Stimulated activated naive CD8-positive, alpha-beta T cell treated with anti-CD3 and anti-CD28 coated beads, Interleukin-15, Interleukin-2, amounts not matched to agents 100 ng/mL and 50 ng/mL, for 24 hours (primary cell): Measurements from ENCODE around the gene APOL3.
"Not testable (repeated sequence)": the region's sequence is repeated elsewhere in the genome, so short reads cannot be mapped to it uniquely, and the experiment has no call there.

Experiments used
- H3K27ac Mint-ChIP-seq: one replicate; pipeline ENCODE4 v1.8.0; 2021; ENCODE audit warnings: mild to moderate bottlenecking, mixed read lengths
- H3K27me3 Mint-ChIP-seq: one replicate; pipeline ENCODE4 v1.8.0; 2021; ENCODE audit warnings: mixed read lengths
- H3K36me3 Mint-ChIP-seq: one replicate; pipeline ENCODE4 v1.8.0; 2021; ENCODE audit warnings: low read depth, mixed read lengths
- H3K4me1 Mint-ChIP-seq: one replicate; pipeline ENCODE4 v1.8.0; 2021; ENCODE audit warnings: low read depth, mixed read lengths
- H3K4me3 Mint-ChIP-seq: one replicate; pipeline ENCODE4 v1.8.0; 2021; ENCODE audit warnings: mild to moderate bottlenecking, mixed read lengths
- H3K9me3 Mint-ChIP-seq: one replicate; pipeline ENCODE4 v1.8.0; 2021; ENCODE audit warnings: mixed read lengths

APOL3 gene

GRCh38 chr22:36117053-36117554, 43.5 kb downstream of the APOL3 start:
- H3K27me3 Mint-ChIP-seq = peaks cover 4% of the 10 kb centered on the region
- H3K4me1 Mint-ChIP-seq = no peaks in the 10 kb centered on the region
- H3K9me3 Mint-ChIP-seq = no peaks in the 10 kb centered on the region
- H3K4me3 Mint-ChIP-seq = no peak overlapping the region
- no peaks in the 10 kb centered on the region for H3K36me3 Mint-ChIP-seq
- H3K27ac Mint-ChIP-seq = no peak overlapping the region

- Mint-ChIP-seq H3K36me3 (no peaks in the 10 kb centered on the region), H3K27ac (no peak overlapping the region), H3K4me1 (no peaks in the 10 kb centered on the region), H3K9me3 (no peaks in the 10 kb centered on the region), H3K27me3 (peaks cover 4% of the 10 kb centered on the region), H3K4me3 (no peak overlapping the region)
These were observed 44.4 kb downstream of the APOL3 start for GRCh38 chr22:36116127-36116526.

DNA sequence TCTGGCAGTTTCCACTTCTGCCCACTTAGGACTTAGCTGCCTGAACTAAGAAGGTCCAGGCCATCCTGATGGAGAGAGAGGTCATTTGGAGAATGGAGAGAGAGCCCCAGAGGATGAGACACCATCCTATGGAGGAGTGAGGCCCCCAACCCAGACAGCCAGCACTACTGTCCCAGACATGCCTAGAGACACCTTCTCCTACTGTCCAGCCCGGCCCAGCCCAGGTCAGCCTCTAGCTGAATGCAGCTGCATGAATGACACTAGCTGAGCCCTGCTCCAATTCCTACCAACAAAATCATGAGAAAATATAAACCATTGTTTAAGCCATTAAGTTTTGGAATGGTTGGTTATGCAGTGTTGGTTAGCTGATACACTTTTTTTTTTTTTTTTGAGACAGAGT, 47.4 kb downstream of the APOL3 start:
- H3K4me1 Mint-ChIP-seq = no peaks in the 10 kb centered on the region

GRCh38 chr22:36111316-36111715, 49.2 kb downstream of the APOL3 start:
- no peaks in the 10 kb centered on the region for H3K36me3 Mint-ChIP-seq
- H3K27ac Mint-ChIP-seq = no peak overlapping the region
- no peak overlapping the region for H3K4me3 Mint-ChIP-seq
- no peaks in the 10 kb centered on the region for H3K4me1 Mint-ChIP-seq
- H3K27me3 Mint-ChIP-seq = peaks cover 7% of the 10 kb centered on the region
- no peaks in the 10 kb centered on the region for H3K9me3 Mint-ChIP-seq

More for the DNA sequence above, 47.4 kb downstream of the APOL3 start:
- H3K4me3 Mint-ChIP-seq = no peak overlapping the region
- H3K9me3 Mint-ChIP-seq = no peaks in the 10 kb centered on the region
- H3K36me3 Mint-ChIP-seq = no peaks in the 10 kb centered on the region
- H3K27me3 Mint-ChIP-seq = peaks cover 4% of the 10 kb centered on the region
- H3K27ac Mint-ChIP-seq = no peak overlapping the region

DNA sequence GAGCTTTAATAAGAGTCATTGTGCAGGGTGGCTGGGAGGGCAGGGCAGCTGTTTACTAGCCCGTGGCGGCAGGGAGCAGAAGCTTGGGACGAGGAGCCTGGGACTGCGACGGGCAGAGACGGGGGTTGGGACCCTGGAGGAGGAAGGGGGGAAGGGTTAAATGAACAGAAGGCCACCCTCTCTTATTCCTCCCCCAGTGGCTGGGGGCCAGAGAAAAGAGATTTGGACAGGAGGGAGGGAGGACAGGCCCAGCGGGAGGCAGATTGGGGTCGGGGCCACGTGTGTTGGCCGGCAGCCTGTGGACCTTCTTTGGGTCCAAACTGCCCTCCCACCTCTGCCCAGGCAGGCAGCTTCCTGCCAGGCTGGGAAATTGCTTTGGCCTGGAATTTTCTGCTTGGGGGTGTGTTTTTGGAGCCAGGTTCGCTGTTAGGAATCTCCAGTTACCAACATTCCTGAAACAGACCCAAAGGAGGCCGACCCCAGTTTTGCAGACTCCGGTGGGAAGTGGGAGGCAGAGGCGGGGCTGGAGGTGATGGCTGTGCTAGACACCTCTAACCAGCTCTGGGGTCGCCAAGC, 50.2 kb downstream of the APOL3 start:
- peaks cover 13% of the 10 kb centered on the region for H3K27me3 Mint-ChIP-seq
- no peak overlapping the region for H3K27ac Mint-ChIP-seq
- H3K36me3 Mint-ChIP-seq = no peaks in the 10 kb centered on the region
- no peaks in the 10 kb centered on the region for H3K4me1 Mint-ChIP-seq
- no peaks in the 10 kb centered on the region for H3K9me3 Mint-ChIP-seq
- no peak overlapping the region for H3K4me3 Mint-ChIP-seq

GRCh38 chr22:36107436-36107835, 53.1 kb downstream of the APOL3 start:
- Mint-ChIP-seq H3K27me3 (peaks cover 8% of the 10 kb centered on the region), H3K4me1 (no peaks in the 10 kb centered on the region), H3K27ac (no peak overlapping the region), H3K36me3 (no peaks in the 10 kb centered on the region), H3K4me3 (no peak overlapping the region), H3K9me3 (no peaks in the 10 kb centered on the region)

GRCh38 chr22:36106910-36107309, 53.6 kb downstream of the APOL3 start:
- Mint-ChIP-seq H3K27ac (no peak overlapping the region), H3K9me3 (no peaks in the 10 kb centered on the region), H3K27me3 (peaks cover 8% of the 10 kb centered on the region), H3K4me3 (no peak overlapping the region), H3K4me1 (no peaks in the 10 kb centered on the region), H3K36me3 (no peaks in the 10 kb centered on the region)

- H3K4me1 Mint-ChIP-seq = no peaks in the 10 kb centered on the region
- H3K36me3 Mint-ChIP-seq = no peaks in the 10 kb centered on the region
- H3K27ac Mint-ChIP-seq = no peak overlapping the region
These were observed 55.6 kb downstream of the APOL3 start for GRCh38 chr22:36104988-36105387.

DNA sequence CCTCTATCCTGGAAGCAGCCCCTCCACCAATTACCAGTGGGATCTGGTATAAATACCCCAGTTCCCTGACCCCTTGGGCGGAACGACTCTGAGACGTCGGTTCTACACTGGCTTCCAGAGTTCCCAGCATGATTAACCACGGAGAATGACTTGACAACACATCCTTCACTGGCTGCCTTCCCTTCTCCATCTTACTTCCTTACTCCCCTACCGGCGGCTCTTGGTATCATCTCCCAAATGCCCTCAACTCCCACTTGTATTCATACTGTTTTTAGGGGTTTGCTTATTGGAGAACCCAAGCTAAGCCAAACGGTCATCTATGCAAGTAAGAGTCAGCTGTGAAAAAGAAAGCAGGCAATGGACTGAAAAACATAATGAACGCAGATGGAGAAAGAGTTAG, 56.1 kb downstream of the APOL3 start:
- H3K27ac Mint-ChIP-seq = no peak overlapping the region
- H3K4me3 Mint-ChIP-seq = no peak overlapping the region
- no peaks in the 10 kb centered on the region for H3K9me3 Mint-ChIP-seq
- H3K36me3 Mint-ChIP-seq = no peaks in the 10 kb centered on the region
- H3K4me1 Mint-ChIP-seq = no peaks in the 10 kb centered on the region
- peaks cover 24% of the 10 kb centered on the region for H3K27me3 Mint-ChIP-seq

More at GRCh38 chr22:36104988-36105387, 55.6 kb downstream of the APOL3 start:
- H3K4me3 Mint-ChIP-seq = no peak overlapping the region
- H3K27me3 Mint-ChIP-seq = peaks cover 20% of the 10 kb centered on the region
- H3K9me3 Mint-ChIP-seq = no peaks in the 10 kb centered on the region

- Mint-ChIP-seq H3K9me3 (no peaks in the 10 kb centered on the region), H3K4me3 (no peak overlapping the region), H3K27me3 (peaks cover 24% of the 10 kb centered on the region), H3K4me1 (no peaks in the 10 kb centered on the region), H3K27ac (no peak overlapping the region), H3K36me3 (no peaks in the 10 kb centered on the region)
These were observed 56.7 kb downstream of the APOL3 start for GRCh38 chr22:36103891-36104290.

DNA sequence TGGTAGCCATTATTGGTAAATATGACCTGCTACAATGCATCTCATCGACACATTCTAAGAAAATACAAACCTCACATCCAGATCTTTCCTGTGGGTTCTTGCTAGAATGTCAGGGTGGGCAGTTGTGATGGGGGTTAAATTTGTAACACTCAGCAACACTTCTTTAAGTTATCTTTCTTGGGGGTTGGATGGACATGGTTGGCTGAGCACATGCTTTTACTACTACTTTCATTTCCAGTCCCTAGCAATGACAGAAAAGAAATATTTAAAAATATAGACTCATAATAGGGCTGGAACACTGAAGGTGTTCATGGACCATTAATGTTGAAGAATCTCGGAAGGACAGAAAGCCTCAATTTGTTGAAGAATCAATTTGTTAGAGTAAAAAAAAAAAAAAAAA, 57.6 kb downstream of the APOL3 start:
- Mint-ChIP-seq H3K4me3 (no peak overlapping the region), H3K4me1 (no peaks in the 10 kb centered on the region), H3K9me3 (no peaks in the 10 kb centered on the region), H3K27ac (no peak overlapping the region), H3K27me3 (peaks cover 25% of the 10 kb centered on the region), H3K36me3 (no peaks in the 10 kb centered on the region)

GRCh38 chr22:36101756-36102155, 58.8 kb downstream of the APOL3 start:
- Mint-ChIP-seq H3K36me3 (no peaks in the 10 kb centered on the region), H3K4me3 (no peak overlapping the region), H3K27ac (no peak overlapping the region), H3K9me3 (no peaks in the 10 kb centered on the region), H3K4me1 (no peaks in the 10 kb centered on the region), H3K27me3 (peaks cover 29% of the 10 kb centered on the region)

DNA sequence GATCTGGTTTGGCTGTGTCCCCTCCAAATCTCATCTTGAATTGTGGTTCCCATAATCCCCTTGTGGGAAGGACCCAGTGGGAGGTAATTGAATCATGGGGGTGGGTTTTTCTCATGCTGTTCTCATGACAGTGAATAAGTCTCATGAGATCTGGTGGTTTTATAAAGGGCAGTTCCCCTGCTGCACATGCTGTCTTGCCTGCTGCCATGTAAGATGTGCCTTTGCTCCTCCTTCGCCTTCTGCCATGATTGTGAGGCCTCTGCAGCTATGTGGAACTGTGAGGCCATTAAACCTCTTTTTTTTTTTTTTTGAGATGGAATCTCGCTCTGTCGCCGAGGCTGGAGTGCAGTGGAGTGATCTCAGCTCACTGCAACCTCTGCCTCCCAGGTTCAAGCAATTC, 59.6 kb downstream of the APOL3 start:
- not testable (repeated sequence) for H3K36me3 Mint-ChIP-seq, H3K9me3 Mint-ChIP-seq, H3K4me3 Mint-ChIP-seq, H3K27ac Mint-ChIP-seq, H3K4me1 Mint-ChIP-seq
- H3K27me3 Mint-ChIP-seq = peaks cover 27% of the 10 kb centered on the region

DNA sequence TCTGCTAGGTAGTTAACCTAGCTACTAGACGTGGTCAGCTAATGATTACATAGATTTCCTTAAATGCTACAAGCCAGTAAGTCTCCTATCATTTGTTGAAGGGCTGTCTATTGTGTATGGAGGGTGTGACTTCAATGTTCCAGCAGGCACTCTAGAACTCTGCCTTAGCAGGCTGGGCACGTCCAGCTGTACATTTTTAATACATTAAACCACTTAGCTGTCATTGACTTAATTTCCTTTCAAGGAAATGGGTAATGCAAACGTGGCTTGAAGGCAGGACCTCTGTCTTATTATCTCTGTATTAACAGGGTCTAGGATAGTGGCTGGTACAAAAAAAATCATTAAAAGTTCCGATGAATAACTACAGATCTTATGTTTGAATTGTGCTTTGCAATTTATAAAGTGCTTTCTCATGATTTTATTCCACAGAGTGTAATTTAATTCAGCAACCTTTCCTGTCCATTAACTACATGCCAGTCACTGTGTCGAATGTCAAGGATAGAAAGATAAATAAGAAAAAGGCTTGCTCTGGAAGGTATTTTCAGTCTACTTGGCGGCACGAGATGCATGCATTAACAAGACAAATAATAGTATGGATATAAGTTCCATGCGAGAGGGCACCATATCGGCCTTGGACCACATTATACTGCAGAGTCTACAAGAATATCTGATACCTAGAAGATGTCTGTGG, 60.3 kb downstream of the APOL3 start:
- Mint-ChIP-seq H3K27ac (no peak overlapping the region), H3K36me3 (no peaks in the 10 kb centered on the region), H3K9me3 (no peaks in the 10 kb centered on the region), H3K27me3 (peaks cover 23% of the 10 kb centered on the region), H3K4me3 (no peak overlapping the region), H3K4me1 (no peaks in the 10 kb centered on the region)

DNA sequence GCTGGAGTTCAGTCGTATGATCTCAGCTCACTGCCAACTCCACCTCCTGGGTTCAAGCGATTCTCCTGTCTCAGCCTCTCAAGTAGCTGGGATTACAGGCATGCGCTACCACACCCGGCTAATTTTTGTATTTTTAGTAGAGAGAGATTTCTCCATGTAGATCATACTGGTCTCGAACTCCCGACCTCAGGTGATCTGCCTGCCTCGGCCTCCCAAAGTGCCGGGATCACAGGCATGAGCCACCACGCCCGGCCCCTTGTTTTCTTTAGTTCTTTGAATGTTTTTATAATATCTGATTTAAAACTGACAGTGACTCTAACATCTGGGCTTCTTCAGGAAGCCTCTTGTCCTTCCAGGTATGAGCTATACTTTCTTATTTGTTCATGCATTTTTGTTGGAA, 61.0 kb downstream of the APOL3 start:
- not testable (repeated sequence) for H3K4me1 Mint-ChIP-seq, H3K4me3 Mint-ChIP-seq, H3K27ac Mint-ChIP-seq, H3K9me3 Mint-ChIP-seq, H3K36me3 Mint-ChIP-seq
- peaks cover 23% of the 10 kb centered on the region for H3K27me3 Mint-ChIP-seq

DNA sequence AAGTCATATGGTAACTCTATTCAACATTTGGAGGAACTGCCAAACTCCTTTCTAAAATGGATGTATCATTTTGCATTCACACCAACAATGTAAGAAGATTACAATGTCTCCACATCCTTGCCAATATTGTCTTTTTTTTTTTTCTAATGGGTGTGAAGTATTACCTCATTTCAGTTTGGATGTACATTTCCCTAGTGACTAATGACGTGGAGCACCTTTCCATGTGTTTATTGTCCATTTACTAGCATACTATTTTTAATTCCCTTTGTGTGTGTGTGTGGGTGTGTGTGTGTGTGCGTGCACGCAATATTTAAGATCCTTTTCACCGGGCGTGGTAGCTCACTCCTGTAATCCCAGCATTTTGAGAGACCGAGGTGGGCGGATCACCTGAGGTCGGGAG, 62.7 kb downstream of the APOL3 start:
- Mint-ChIP-seq H3K27me3 (peaks cover 23% of the 10 kb centered on the region), H3K9me3 (no peaks in the 10 kb centered on the region), H3K4me1 (no peaks in the 10 kb centered on the region), H3K27ac (no peak overlapping the region), H3K36me3 (no peaks in the 10 kb centered on the region), H3K4me3 (no peak overlapping the region)
